ENCODE results near the gene MAPK10. TPM values are rescaled to one million over a fixed set of nuclear protein-coding genes. Genes with fewer than 3 reads are reported as not detected.
A peak's percentile ranks its signal among the peaks of the same experiment; 100 is the strongest.

The MAPK10 gene
- total RNA-seq, 1 experiment from 2014 or later: 0.79 TPM

DNA sequence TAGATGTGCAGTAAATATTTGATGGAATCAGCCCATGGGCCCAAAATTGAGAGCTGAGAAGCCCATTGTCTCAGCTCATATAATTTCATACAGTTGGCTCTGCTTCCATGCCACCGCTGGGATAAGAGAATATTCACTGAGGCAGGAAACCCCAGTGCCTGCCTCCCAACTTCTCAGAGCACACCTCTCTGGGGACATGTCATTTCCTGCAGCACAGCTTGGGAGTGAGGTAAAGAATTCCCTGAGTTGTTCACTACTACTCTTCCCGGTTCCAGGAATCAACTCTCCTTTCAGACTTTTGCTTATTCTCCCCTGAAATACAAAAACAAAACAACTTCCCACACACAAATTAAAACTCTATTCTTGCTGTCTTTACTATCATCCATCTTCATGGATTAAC lies 389.3 kb downstream of the MAPK10 start:
- TF ChIP-seq, protein P1, sequence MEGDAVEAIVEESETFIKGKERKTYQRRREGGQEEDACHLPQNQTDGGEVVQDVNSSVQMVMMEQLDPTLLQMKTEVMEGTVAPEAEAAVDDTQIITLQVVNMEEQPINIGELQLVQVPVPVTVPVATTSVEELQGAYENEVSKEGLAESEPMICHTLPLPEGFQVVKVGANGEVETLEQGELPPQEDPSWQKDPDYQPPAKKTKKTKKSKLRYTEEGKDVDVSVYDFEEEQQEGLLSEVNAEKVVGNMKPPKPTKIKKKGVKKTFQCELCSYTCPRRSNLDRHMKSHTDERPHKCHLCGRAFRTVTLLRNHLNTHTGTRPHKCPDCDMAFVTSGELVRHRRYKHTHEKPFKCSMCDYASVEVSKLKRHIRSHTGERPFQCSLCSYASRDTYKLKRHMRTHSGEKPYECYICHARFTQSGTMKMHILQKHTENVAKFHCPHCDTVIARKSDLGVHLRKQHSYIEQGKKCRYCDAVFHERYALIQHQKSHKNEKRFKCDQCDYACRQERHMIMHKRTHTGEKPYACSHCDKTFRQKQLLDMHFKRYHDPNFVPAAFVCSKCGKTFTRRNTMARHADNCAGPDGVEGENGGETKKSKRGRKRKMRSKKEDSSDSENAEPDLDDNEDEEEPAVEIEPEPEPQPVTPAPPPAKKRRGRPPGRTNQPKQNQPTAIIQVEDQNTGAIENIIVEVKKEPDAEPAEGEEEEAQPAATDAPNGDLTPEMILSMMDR (IDR thresholded peaks at IDR 0.05; ENCODE audit: insufficient read depth in 1 of 2, low read depth in 1 of 2, low read length in 1 of 2, severe bottlenecking in 1 of 2, unreplicated experiment in 1 of 2): no peak
- intact Hi-C loops (cut with micrococcal nuclease; ENCODE audit: unreplicated experiment): no loop called here
- Histone ChIP-seq H3K27me3 (replicated peaks; ENCODE audit: control insufficient read depth, insufficient read depth, low read length) (no peaks in the 10 kb centered on the region), H3K36me3 (ENCODE audit: control insufficient read depth, insufficient read depth, low read length) (no peaks in the 10 kb centered on the region), H3K9me3 (no peaks in the 10 kb centered on the region), H3K4me3 (ENCODE audit: low read depth, low read length) (no peak overlapping the region), H3K4me1 (no peaks in the 10 kb centered on the region)
- Mint-ChIP-seq H3K4me3 (ENCODE audit: unreplicated experiment) (no peak overlapping the region), H3K27ac (ENCODE audit: unreplicated experiment) (no peak overlapping the region), H3K36me3 (ENCODE audit: insufficient read depth, unreplicated experiment) (no peaks in the 10 kb centered on the region), H3K9me3 (ENCODE audit: unreplicated experiment) (no peaks in the 10 kb centered on the region), H3K27me3 (ENCODE audit: insufficient read depth, unreplicated experiment) (no peaks in the 10 kb centered on the region), H3K4me1 (ENCODE audit: low read depth, unreplicated experiment) (no peaks in the 10 kb centered on the region)
- POLR2A ChIA-PET: no interaction called here
- no TSS peak for BruUV-seq (replicated peaks)
- DNase-seq: no peak
- CTCF ChIA-PET: no interaction called here

DNA sequence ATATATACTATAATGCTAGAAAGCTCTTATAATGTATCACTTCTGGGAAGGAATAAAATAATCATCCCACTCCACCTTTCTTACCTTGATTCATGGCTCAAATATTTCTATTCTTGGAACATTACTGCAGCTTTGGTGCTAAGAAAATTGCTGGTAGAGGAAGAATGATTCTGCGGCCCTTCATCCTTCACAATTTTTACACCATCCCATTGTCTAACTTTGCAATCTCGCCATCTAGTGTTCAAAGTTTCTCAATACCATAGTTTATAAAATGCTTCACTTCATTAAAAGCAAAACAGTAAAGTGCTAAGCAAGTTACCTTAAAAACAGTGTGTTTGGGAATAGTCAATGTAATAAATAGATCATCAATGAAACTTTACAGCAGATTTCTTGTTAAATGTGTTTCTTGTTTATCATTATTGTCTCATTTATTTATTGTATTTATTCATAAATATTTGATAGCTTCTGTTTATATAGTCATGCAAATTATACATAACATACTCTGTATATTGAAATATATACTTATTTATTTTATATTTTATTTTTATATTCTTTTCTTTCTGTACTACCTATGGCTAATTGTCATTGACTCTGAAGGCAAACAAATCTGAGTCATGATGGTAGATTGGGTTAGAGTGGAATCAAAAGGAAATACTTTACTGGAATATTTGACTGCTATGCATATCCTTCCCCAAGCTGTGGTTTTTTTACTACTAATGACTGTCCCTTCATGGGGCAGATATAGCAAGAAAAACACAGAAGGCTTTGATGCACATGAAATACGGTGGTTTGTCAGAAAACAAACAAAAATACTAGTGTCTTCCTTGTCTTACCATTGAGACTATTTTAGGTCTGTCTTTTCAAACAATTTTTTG lies 390.7 kb downstream of the MAPK10 start:
- Mint-ChIP-seq H3K36me3 (ENCODE audit: insufficient read depth, unreplicated experiment) (no peaks in the 10 kb centered on the region), H3K4me3 (ENCODE audit: unreplicated experiment) (no peak overlapping the region), H3K9me3 (ENCODE audit: unreplicated experiment) (no peaks in the 10 kb centered on the region), H3K27ac (ENCODE audit: unreplicated experiment) (no peak overlapping the region), H3K27me3 (ENCODE audit: insufficient read depth, unreplicated experiment) (no peaks in the 10 kb centered on the region), H3K4me1 (ENCODE audit: low read depth, unreplicated experiment) (no peaks in the 10 kb centered on the region)
- Histone ChIP-seq H3K4me1 (no peaks in the 10 kb centered on the region), H3K9me3 (no peaks in the 10 kb centered on the region), H3K4me3 (ENCODE audit: low read depth, low read length) (no peak overlapping the region), H3K27me3 (replicated peaks; ENCODE audit: control insufficient read depth, insufficient read depth, low read length) (no peaks in the 10 kb centered on the region), H3K36me3 (ENCODE audit: control insufficient read depth, insufficient read depth, low read length) (no peaks in the 10 kb centered on the region)
- no TSS peak for BruUV-seq (replicated peaks)
- TF ChIP-seq, protein P1 (IDR thresholded peaks at IDR 0.05; ENCODE audit: insufficient read depth in 1 of 2, low read depth in 1 of 2, low read length in 1 of 2, severe bottlenecking in 1 of 2, unreplicated experiment in 1 of 2): peak; percentile 44 to 49
- intact Hi-C loops (cut with micrococcal nuclease; ENCODE audit: unreplicated experiment): loop anchor here (1.0 to 5.0 kb wide), 4 partner anchors 73 to 212 kb away; no protein-coding TSS in a partner anchor
- ChIA-PET CTCF (interaction anchor here (2.1 kb wide), 1 partner anchor 172 kb away, joined by 26 read pairs; no protein-coding TSS in a partner anchor), POLR2A (no interaction called here)
- DNase-seq: peak in 1 of 2 experiments; percentile 24

DNA sequence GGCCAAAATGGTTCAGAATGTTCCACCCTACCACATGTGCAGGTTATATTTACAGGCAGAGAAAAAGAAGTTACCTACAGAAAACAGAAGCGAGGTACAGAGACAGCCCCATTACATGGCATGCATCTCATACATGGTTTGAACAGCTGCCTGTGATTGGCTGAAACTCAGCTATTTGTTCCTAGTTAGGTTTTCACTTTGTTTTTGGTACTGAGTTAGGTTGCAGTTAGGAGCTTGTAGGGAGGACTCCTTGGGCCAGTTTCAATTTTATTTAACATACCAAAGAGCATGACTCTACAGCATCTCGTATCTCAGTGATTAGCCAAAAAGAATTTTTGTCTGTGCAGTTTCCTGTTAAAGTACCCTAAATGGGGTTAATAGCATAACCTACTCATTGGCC lies 392.0 kb downstream of the MAPK10 start:
- DNase-seq: no peak
- Histone ChIP-seq H3K27me3 (replicated peaks; ENCODE audit: control insufficient read depth, insufficient read depth, low read length) (no peaks in the 10 kb centered on the region), H3K4me1 (no peaks in the 10 kb centered on the region), H3K4me3 (ENCODE audit: low read depth, low read length) (no peak overlapping the region), H3K36me3 (ENCODE audit: control insufficient read depth, insufficient read depth, low read length) (no peaks in the 10 kb centered on the region), H3K9me3 (no peaks in the 10 kb centered on the region)
- no TSS peak for BruUV-seq (replicated peaks)
- intact Hi-C loops (cut with micrococcal nuclease; ENCODE audit: unreplicated experiment): loop anchor here (2.0 to 5.0 kb wide), 2 partner anchors 74 to 211 kb away; no protein-coding TSS in a partner anchor
- POLR2A ChIA-PET: no interaction called here
- Mint-ChIP-seq H3K27me3 (ENCODE audit: insufficient read depth, unreplicated experiment) (no peaks in the 10 kb centered on the region), H3K4me1 (ENCODE audit: low read depth, unreplicated experiment) (no peaks in the 10 kb centered on the region), H3K4me3 (ENCODE audit: unreplicated experiment) (no peak overlapping the region), H3K9me3 (ENCODE audit: unreplicated experiment) (no peaks in the 10 kb centered on the region), H3K36me3 (ENCODE audit: insufficient read depth, unreplicated experiment) (no peaks in the 10 kb centered on the region), H3K27ac (ENCODE audit: unreplicated experiment) (no peak overlapping the region)
- CTCF ChIA-PET: interaction anchor here (1.1 kb wide), 1 partner anchor 172 kb away, joined by 7 read pairs; no protein-coding TSS in a partner anchor
- TF ChIP-seq, protein P1 (IDR thresholded peaks at IDR 0.05; ENCODE audit: insufficient read depth in 1 of 2, low read depth in 1 of 2, low read length in 1 of 2, severe bottlenecking in 1 of 2, unreplicated experiment in 1 of 2): no peak
